GM10248 (cell line): ENCODE measurements around the gene ZNF526.

ENCODE experiments used
- CTCF ChIA-PET: fragments of 300-600 bp; sonication (Branson Sonifier 250); formaldehyde crosslinking; extraction: SDS; loops from one replicate; lab custom pipeline; 2021; ENCODE audit warnings: antibody characterized with exemption; lab: Yijun Ruan, JAX
- POLR2A ChIA-PET: fragments of 350-650 bp; sonication (Branson Sonifier 250); formaldehyde crosslinking; extraction: SDS; loops from one replicate; lab custom pipeline; 2020; ENCODE audit warnings: antibody characterized with exemption; lab: Yijun Ruan, JAX
- DNase-seq: peaks from one replicate; pipeline ENCODE4 v3.0.0; 2012; ENCODE audit errors: extremely low spot score
- CTCF ChIP-seq: IDR thresholded peaks from 2 replicates; pipeline ENCODE4 v1.5.1; 2012; ENCODE audit warnings: mild to moderate bottlenecking, low read depth; ENCODE audit errors: extremely low read depth, missing control alignments, control extremely low read depth

The ZNF526 gene

GRCh38 chr19:42175952-42176648 lies 44.0 kb upstream of the ZNF526 start:
- POLR2A ChIA-PET = interaction anchor here (0.5 to 0.7 kb wide), 2 partner anchors 9 to 1621 kb away, joined by 3 to 4 read pairs; no protein-coding TSS in a partner anchor
- CTCF ChIA-PET = interaction anchor here (1.0 to 2.6 kb wide), 9 partner anchors 9 to 224 kb away, joined by 3 to 9 read pairs (median 4); partner anchors contain the start of gene POU2F2
- TF ChIP-seq CTCF = no peak
- no peak for DNase-seq

DNA sequence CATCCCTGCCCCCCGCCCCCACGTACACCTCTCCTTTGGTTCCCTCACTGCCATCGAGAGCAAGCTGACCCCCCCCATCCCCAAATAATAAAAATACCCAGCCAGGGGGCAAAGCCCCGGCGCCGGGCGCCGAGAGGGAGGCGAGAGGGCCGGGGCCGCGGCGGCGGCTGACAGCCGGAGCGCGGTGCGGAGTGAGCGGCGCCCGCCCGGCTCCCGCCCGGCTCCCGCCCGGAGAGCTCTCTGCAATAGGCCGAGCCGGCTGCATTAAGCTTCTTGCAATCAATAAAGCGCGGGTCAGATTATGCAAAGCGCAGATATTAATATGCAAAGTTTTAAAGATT lies 43.5 kb upstream of the ZNF526 start:
- POLR2A ChIA-PET = interaction anchor here (0.5 to 0.7 kb wide), 2 partner anchors 10 to 1622 kb away, joined by 3 to 4 read pairs; no protein-coding TSS in a partner anchor
- no peak for TF ChIP-seq CTCF
- no peak for DNase-seq
- CTCF ChIA-PET = interaction anchor here (1.0 to 2.6 kb wide), 7 partner anchors 9 to 68 kb away, joined by 3 to 9 read pairs (median 7); partner anchors contain the start of gene POU2F2

DNA sequence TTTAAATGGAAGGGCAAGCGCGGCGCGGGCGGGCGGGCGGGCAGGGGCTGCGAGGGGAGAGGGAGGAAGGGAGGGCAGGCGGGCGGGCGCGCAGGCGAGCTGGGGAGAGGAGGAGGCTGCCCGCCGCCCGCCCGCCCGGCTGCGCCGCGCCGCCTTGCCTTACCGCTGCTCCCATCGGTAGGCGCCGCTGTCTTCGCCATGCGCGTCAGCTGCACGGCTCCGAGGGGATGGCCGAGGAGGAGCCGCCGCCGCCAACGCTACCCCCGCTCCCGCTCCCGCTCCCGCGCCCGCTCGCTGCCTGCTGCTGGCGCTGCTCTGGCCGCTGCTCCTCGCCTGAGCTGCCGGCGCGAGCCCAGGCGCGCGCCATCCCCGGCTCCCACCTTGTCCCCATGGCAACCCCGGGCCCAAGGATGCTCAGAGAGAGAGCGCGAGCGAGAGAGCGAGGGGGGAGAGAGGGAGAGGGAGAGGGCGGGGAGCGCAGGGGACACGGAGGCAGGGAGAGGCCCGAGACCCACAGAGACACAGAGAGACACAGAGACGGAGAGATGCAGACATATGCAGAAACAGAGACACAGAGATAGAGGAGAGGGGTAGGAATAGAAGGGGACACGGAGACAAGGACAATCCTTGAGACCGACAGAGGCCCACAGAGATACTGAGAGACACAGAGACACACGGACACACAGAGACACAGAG lies 43.0 kb upstream of the ZNF526 start:
- peak; percentile 75 for DNase-seq
- ChIA-PET CTCF (interaction anchor here (1.0 to 2.6 kb wide), 7 partner anchors 8 to 69 kb away, joined by 3 to 9 read pairs (median 7); partner anchors contain the start of gene POU2F2), POLR2A (interaction anchor here (0.5 to 0.7 kb wide), 2 partner anchors 10 to 1622 kb away, joined by 3 to 4 read pairs; no protein-coding TSS in a partner anchor)
- TF ChIP-seq CTCF = peak; percentile 54

DNA sequence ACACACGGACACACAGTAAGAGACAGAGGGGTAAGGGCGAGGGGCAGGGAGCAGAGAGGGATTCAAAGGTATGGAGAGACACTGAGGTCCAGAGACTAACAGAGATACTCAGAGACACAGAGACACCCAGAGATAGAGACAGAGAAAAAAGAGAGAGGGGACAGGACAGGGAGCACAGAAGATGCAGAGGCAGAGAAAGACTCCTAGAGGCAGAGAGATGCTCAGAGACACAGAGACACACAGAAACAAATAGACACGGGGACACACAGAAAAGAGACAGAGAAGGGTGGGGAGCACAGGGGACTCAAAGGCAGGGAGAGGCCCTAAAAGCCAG lies 42.5 kb upstream of the ZNF526 start:
- POLR2A ChIA-PET = no interaction called here

GRCh38 chr19:42178791-42179674 lies 41.1 kb upstream of the ZNF526 start:
- ChIA-PET CTCF (no interaction called here), POLR2A (no interaction called here)
- TF ChIP-seq CTCF = peak; percentile 36
- DNase-seq = peak; percentile 35

More for the DNA sequence above, 42.5 kb upstream of the ZNF526 start:
- CTCF ChIA-PET = interaction anchor here (2.4 kb wide), 1 partner anchor 8 kb away, joined by 8 read pairs; no protein-coding TSS in a partner anchor
- DNase-seq = no peak
- no peak for TF ChIP-seq CTCF

DNA sequence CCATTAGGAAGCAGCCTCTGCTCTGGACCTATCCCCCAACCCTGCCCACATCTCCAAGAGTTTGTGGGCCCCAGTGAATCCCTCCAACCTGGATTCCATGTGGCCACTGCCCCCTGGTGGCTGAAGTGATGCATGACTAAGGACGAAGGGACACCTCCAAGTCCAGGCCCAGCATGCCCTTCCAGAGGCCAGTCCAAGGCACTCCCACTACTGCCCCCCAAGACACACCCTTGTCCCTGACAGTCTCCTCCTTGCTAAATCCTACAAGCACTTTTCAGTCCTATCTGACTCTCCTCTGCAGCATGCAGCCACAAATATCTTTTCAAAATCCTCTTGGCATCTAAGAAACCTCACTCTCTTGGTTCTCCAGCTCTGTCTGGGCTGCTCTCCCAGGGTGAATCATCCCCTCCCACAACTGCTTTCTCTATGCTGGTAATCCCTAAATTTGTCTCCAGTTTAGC lies 35.7 kb upstream of the ZNF526 start:
- ChIA-PET CTCF (interaction anchor here (0.6 to 10.2 kb wide), 20 partner anchors 8 to 303 kb away, joined by 3 to 80 read pairs (median 4); partner anchors contain the start of gene POU2F2), POLR2A (no interaction called here)
- TF ChIP-seq CTCF = peak; percentile 92
- DNase-seq = peak; percentile 80
